HepG2 (cell line): Measurements from ENCODE around the gene CISD1. TPM values are rescaled to one million over a fixed set of nuclear protein-coding genes. Genes with fewer than 3 reads are reported as not detected.

ENCODE experiments used
- ATAD3A ChIP-seq: sonication (generic); formaldehyde crosslinking; IDR thresholded peaks from 2 replicates; pipeline ENCODE4 v1.4.0; 2020; ENCODE audit warnings: missing genetic modification reagents
- FOXA3 ChIP-seq: IDR thresholded peaks from 2 replicates; pipeline ENCODE4 v1.6.1; 2016; ENCODE audit warnings: missing genetic modification reagents, missing compliant biosample characterization
- ISL2 ChIP-seq: sonication (generic); formaldehyde crosslinking; IDR thresholded peaks from 2 replicates; pipeline ENCODE4 v1.5.0; 2020; ENCODE audit warnings: missing genetic modification reagents
- NFYC ChIP-seq: IDR thresholded peaks from 2 replicates; pipeline ENCODE4 v1.6.1; 2016; ENCODE audit warnings: missing genetic modification reagents, missing compliant biosample characterization
- NR3C1 ChIP-seq: sonication (generic); formaldehyde crosslinking; IDR thresholded peaks from 2 replicates; pipeline ENCODE4 v1.4.0; 2020; ENCODE audit warnings: missing genetic modification reagents
- PCBP2 ChIP-seq: fragments of 200-400 bp; formaldehyde crosslinking; optimal IDR thresholded peaks from 2 replicates; pipeline ENCODE3; 2018; ENCODE audit warnings: low read length, low read depth; ENCODE audit not compliant: poor library complexity, severe bottlenecking
- RFX5 ChIP-seq: IDR thresholded peaks from 2 replicates; pipeline ENCODE4 v1.6.1; 2011; ENCODE audit warnings: low read depth, low read length, improper control_type of control experiment
- TMF1 ChIP-seq: sonication (generic); formaldehyde crosslinking; IDR thresholded peaks from 2 replicates; pipeline ENCODE4 v1.8.1; 2022; ENCODE audit warnings: low read depth, missing genetic modification reagents
- ZNF121 ChIP-seq: sonication (generic); formaldehyde crosslinking; IDR thresholded peaks from 2 replicates; pipeline ENCODE4 v1.5.0; 2020; ENCODE audit warnings: mild to moderate bottlenecking, missing genetic modification reagents
- ZNF232 ChIP-seq: sonication (generic); formaldehyde crosslinking; IDR thresholded peaks from 2 replicates; pipeline ENCODE4 v1.4.0; 2020; ENCODE audit warnings: missing genetic modification reagents, borderline replicate concordance
- ZNF264 ChIP-seq: sonication (generic); formaldehyde crosslinking; IDR thresholded peaks from 2 replicates; pipeline ENCODE4 v1.4.0; 2020; ENCODE audit warnings: missing genetic modification reagents
- ZNF446 ChIP-seq: sonication (generic); formaldehyde crosslinking; IDR thresholded peaks from 2 replicates; pipeline ENCODE4 v1.5.0; 2020; ENCODE audit warnings: mild to moderate bottlenecking, missing genetic modification reagents
- ZNF558 ChIP-seq: sonication (generic); formaldehyde crosslinking; IDR thresholded peaks from 2 replicates; pipeline ENCODE4 v1.9.0; 2022; ENCODE audit warnings: mild to moderate bottlenecking, missing genetic modification reagents, borderline replicate concordance
- ZNF703 ChIP-seq: sonication (generic); formaldehyde crosslinking; IDR thresholded peaks from 2 replicates; pipeline ENCODE4 v1.5.1; 2020; ENCODE audit warnings: missing genetic modification reagents, mild to moderate bottlenecking, moderate library complexity, borderline replicate concordance
- ZNF782 ChIP-seq: sonication (generic); formaldehyde crosslinking; IDR thresholded peaks from 2 replicates; pipeline ENCODE4 v1.4.0; 2020; ENCODE audit warnings: missing genetic modification reagents, mild to moderate bottlenecking, borderline replicate concordance
- ZSCAN25 ChIP-seq: sonication (generic); formaldehyde crosslinking; IDR thresholded peaks from 2 replicates; pipeline ENCODE4 v1.8.0; 2022; ENCODE audit warnings: mild to moderate bottlenecking, missing genetic modification reagents
- ZSCAN9 ChIP-seq: IDR thresholded peaks from 2 replicates; pipeline ENCODE4 v1.6.1; 2016; ENCODE audit warnings: borderline replicate concordance
- polyA plus RNA-seq, 8 experiments: library from polyadenylated mRNA; depleted of rRNA in 3 of 8; stranded (reverse) in 7 of 8; unstranded in 1 of 8; fragments of >200 nt; fragmentation: Illumina TruSeq in 4 of 8; extraction: Trizol in 4 of 8; gene quantifications; 2 replicates each; pipeline versions ENCODE4 v1.2.1 to v1.2.3, GENCODE V29; 2011 to 2016; ENCODE audit warnings: low read depth in 4 of 8, missing spikeins in 1 of 8, mixed read lengths in 1 of 8; ENCODE audit not compliant: insufficient read depth in 1 of 8
- total RNA-seq, 5 experiments: library from RNA; depleted of rRNA; stranded (reverse); fragments of >200 nt; fragmentation: Illumina TruSeq; extraction: Trizol; gene quantifications; 2 replicates each; pipeline ENCODE4 v1.2.3, GENCODE V29; 2016; ENCODE audit warnings: low read depth in 1 of 5
- TF ChIP-seq, protein P1 (sequence below): IDR thresholded peaks from 2 replicates; pipeline ENCODE4 v1.4.0; 2020; ENCODE audit warnings: mild to moderate bottlenecking, missing genetic modification reagents
- TF ChIP-seq, protein P2 (sequence below): sonication (generic); formaldehyde crosslinking; conservative IDR thresholded peaks from 2 replicates; pipeline ENCODE4 v1.8.0; 2022; ENCODE audit warnings: missing genetic modification reagents
- TF ChIP-seq, protein P3 (sequence below): sonication (generic); formaldehyde crosslinking; IDR thresholded peaks from 2 replicates; pipeline ENCODE4 v1.4.0; 2020; ENCODE audit warnings: mild to moderate bottlenecking, missing genetic modification reagents
- TF ChIP-seq, protein P4 (sequence below): sonication (generic); formaldehyde crosslinking; IDR thresholded peaks from 2 replicates; pipeline ENCODE4 v1.4.0; 2020; ENCODE audit warnings: missing genetic modification reagents, borderline replicate concordance
- TF ChIP-seq, protein P5 (sequence below): sonication (generic); formaldehyde crosslinking; IDR thresholded peaks from 2 replicates; pipeline ENCODE4 v1.9.0; 2021; ENCODE audit warnings: missing genetic modification reagents, mild to moderate bottlenecking, borderline replicate concordance

The CISD1 gene
- total and polyA plus RNA-seq, 2 of the 13 experiments (the other 11 are each of a cell fraction or from before 2014, with no cell fraction given): 63.4 to 78.9 TPM

DNA sequence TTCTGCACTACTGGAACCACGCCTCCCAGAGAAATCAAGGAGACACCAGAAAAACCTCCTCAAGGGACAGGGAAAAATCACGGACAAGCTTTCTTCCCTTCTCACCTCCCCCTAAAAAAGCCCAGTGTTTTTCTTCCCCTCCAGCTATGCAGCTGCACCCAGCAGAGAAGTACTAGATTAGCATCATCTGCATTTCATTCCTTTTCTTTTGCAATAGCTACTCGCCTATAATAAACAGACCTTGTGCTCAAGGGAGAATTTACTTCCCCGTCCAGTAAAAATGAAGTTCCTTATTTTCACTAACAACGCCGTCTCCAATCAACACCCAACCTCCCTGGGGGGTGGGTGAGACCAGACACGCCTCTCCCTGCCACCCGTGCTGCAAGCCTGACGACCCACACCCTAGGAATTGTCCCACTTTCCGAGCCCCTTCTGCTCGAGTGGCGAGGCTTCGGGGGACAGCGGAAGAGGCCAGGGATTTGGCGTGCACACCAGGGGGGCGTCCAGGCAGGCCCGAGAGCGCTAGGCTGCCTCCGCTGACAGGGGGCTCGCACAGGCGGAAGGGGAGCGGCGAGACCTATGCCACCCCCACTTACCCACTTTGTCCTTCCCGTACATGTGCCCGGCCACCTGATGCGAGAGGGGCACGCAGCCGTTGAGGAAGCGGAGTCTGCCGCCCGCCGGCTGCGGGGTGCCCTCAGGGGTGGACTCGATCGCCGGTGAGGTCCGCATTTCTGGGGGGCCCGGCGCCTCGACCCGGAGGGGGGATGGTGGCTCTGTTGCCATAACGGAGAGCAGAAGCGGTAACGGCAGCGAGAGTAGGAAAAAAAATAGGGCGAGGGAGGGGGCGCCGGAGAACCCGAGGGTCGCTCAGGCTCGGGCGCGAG is 1.9 kb upstream of the CISD1 start (continued):
- TF ChIP-seq, protein P1, sequence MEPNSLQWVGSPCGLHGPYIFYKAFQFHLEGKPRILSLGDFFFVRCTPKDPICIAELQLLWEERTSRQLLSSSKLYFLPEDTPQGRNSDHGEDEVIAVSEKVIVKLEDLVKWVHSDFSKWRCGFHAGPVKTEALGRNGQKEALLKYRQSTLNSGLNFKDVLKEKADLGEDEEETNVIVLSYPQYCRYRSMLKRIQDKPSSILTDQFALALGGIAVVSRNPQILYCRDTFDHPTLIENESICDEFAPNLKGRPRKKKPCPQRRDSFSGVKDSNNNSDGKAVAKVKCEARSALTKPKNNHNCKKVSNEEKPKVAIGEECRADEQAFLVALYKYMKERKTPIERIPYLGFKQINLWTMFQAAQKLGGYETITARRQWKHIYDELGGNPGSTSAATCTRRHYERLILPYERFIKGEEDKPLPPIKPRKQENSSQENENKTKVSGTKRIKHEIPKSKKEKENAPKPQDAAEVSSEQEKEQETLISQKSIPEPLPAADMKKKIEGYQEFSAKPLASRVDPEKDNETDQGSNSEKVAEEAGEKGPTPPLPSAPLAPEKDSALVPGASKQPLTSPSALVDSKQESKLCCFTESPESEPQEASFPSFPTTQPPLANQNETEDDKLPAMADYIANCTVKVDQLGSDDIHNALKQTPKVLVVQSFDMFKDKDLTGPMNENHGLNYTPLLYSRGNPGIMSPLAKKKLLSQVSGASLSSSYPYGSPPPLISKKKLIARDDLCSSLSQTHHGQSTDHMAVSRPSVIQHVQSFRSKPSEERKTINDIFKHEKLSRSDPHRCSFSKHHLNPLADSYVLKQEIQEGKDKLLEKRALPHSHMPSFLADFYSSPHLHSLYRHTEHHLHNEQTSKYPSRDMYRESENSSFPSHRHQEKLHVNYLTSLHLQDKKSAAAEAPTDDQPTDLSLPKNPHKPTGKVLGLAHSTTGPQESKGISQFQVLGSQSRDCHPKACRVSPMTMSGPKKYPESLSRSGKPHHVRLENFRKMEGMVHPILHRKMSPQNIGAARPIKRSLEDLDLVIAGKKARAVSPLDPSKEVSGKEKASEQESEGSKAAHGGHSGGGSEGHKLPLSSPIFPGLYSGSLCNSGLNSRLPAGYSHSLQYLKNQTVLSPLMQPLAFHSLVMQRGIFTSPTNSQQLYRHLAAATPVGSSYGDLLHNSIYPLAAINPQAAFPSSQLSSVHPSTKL (CRISPR knock-in tag): no peak
- no peak for TF ChIP-seq FOXA3
- no peak for TF ChIP-seq ZNF782
- no peak for TF ChIP-seq RFX5
- TF ChIP-seq ZNF264 (CRISPR knock-in tag): no peak
- TF ChIP-seq TMF1 (CRISPR knock-in tag): no peak
- TF ChIP-seq ZNF703 (CRISPR knock-in tag): no peak
- TF ChIP-seq NR3C1 (CRISPR knock-in tag): no peak
- no peak for TF ChIP-seq ISL2 (CRISPR knock-in tag)
- peak; percentile 31; the same call in 1 of the 2 replicates for TF ChIP-seq ZNF446 (CRISPR knock-in tag)
- TF ChIP-seq ZSCAN25: no peak
- TF ChIP-seq, protein P2, sequence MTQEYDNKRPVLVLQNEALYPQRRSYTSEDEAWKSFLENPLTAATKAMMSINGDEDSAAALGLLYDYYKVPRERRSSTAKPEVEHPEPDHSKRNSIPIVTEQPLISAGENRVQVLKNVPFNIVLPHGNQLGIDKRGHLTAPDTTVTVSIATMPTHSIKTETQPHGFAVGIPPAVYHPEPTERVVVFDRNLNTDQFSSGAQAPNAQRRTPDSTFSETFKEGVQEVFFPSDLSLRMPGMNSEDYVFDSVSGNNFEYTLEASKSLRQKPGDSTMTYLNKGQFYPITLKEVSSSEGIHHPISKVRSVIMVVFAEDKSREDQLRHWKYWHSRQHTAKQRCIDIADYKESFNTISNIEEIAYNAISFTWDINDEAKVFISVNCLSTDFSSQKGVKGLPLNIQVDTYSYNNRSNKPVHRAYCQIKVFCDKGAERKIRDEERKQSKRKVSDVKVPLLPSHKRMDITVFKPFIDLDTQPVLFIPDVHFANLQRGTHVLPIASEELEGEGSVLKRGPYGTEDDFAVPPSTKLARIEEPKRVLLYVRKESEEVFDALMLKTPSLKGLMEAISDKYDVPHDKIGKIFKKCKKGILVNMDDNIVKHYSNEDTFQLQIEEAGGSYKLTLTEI (CRISPR knock-in tag): no peak
- TF ChIP-seq ZNF558 (CRISPR knock-in tag): peak; percentile 27; the same call in 1 of the 2 replicates
- TF ChIP-seq, protein P3, sequence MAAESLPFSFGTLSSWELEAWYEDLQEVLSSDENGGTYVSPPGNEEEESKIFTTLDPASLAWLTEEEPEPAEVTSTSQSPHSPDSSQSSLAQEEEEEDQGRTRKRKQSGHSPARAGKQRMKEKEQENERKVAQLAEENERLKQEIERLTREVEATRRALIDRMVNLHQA (CRISPR knock-in tag): no peak
- TF ChIP-seq NFYC (CRISPR knock-in tag): no peak
- TF ChIP-seq ZSCAN9 (CRISPR knock-in tag): no peak
- no peak for TF ChIP-seq PCBP2
- TF ChIP-seq, protein P4, sequence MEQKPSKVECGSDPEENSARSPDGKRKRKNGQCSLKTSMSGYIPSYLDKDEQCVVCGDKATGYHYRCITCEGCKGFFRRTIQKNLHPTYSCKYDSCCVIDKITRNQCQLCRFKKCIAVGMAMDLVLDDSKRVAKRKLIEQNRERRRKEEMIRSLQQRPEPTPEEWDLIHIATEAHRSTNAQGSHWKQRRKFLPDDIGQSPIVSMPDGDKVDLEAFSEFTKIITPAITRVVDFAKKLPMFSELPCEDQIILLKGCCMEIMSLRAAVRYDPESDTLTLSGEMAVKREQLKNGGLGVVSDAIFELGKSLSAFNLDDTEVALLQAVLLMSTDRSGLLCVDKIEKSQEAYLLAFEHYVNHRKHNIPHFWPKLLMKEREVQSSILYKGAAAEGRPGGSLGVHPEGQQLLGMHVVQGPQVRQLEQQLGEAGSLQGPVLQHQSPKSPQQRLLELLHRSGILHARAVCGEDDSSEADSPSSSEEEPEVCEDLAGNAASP (CRISPR knock-in tag): no peak
- TF ChIP-seq ZNF121: no peak
- no peak; the same call in 1 of the 2 replicates for TF ChIP-seq ZNF232
- TF ChIP-seq, protein P5, sequence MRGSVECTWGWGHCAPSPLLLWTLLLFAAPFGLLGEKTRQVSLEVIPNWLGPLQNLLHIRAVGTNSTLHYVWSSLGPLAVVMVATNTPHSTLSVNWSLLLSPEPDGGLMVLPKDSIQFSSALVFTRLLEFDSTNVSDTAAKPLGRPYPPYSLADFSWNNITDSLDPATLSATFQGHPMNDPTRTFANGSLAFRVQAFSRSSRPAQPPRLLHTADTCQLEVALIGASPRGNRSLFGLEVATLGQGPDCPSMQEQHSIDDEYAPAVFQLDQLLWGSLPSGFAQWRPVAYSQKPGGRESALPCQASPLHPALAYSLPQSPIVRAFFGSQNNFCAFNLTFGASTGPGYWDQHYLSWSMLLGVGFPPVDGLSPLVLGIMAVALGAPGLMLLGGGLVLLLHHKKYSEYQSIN (CRISPR knock-in tag): no peak
- no peak for TF ChIP-seq ATAD3A
